Heart left ventricle (tissue), 16 donors: ENCODE results near the gene BYSL. TPM values are rescaled to one million over a fixed set of nuclear protein-coding genes. Genes with fewer than 3 reads are reported as not detected.
A peak's percentile ranks its signal among the peaks of the same experiment; 100 is the strongest.

ENCODE experiments used
- ATAC-seq, 4 donors: fragments of 200-7000 bp; cut with Tn5 transposase; one replicate each; pipeline ENCODE4 v1.9.1; 2020 to 2022; ENCODE audit warnings: moderate library complexity in 4 of 4, mild to moderate bottlenecking in 3 of 4, moderate number of reproducible peaks in 1 of 4
- DNase-seq, 5 donors: peaks; one replicate each; pipeline ENCODE4 v3.0.0-alpha.2; 2020
- H3K27ac ChIP-seq, 12 donors: fragments of 200-600 bp; sonication (generic) in 4 of 12; one replicate each; pipeline versions ENCODE4 v1.5.0 to v1.8.0; 2016 to 2022; ENCODE audit warnings: mild to moderate bottlenecking in 2 of 12
- H3K27me3 ChIP-seq, 9 donors: fragments of 200-600 bp; sonication (generic) in 2 of 9; one replicate each; pipeline versions ENCODE4 v1.5.1 to v1.8.0; 2016 to 2022; ENCODE audit warnings: mild to moderate bottlenecking in 3 of 9
- H3K36me3 ChIP-seq, 9 donors: fragments of 200-600 bp; sonication (generic) in 2 of 9; one replicate each; pipeline versions ENCODE4 v1.5.0 to v1.8.0; 2018 to 2022; ENCODE audit warnings: mild to moderate bottlenecking in 2 of 9
- H3K4me1 ChIP-seq, 12 donors: fragments of 200-600 bp; sonication (generic) in 4 of 12; one replicate each; pipeline versions ENCODE4 v1.5.0 to v1.8.0; 2016 to 2022; ENCODE audit warnings: mild to moderate bottlenecking in 3 of 12
- H3K4me3 ChIP-seq, 12 donors: fragments of 200-600 bp; sonication (generic) in 4 of 12; one replicate each; pipeline versions ENCODE4 v1.5.0 to v1.8.0; 2017 to 2022; ENCODE audit warnings: mild to moderate bottlenecking in 9 of 12, moderate library complexity in 4 of 12
- H3K9me3 ChIP-seq, 12 donors: fragments of 200-600 bp; sonication (generic) in 4 of 12; one replicate each; pipeline versions ENCODE4 v1.5.0 to v1.8.0; 2016 to 2022; ENCODE audit warnings: mild to moderate bottlenecking in 1 of 12
- POLR2A ChIP-seq, 2 donors: fragments of 450-650 bp; IDR thresholded peaks; one replicate each; pipeline ENCODE4 v1.6.1; 2017; ENCODE audit warnings: antibody characterized with exemption in 2 of 2, mild to moderate bottlenecking in 2 of 2, moderate library complexity in 2 of 2
- WGBS, 4 donors: extraction: QIAGEN DNeasy Blood & Tissue Kit in 2 of 4; methylation state at CpG; one replicate each; pipeline versions ENCODE4 v1.1.5 to v1.1.7; 2013 to 2018; 5-methylcytosine and 5-hydroxymethylcytosine counted together
- intact Hi-C, 10 donors: fragments of 100-400 bp; cut with DNase I; formaldehyde crosslinking; loops; one replicate each; pipeline versions ENCODE4 v1.11.1 to v1.14.2; 2022
- polyA plus RNA-seq, 2 donors: library from polyadenylated mRNA; stranded (reverse); fragments of 200-250 nt; gene quantifications; one replicate each; pipeline ENCODE4 v1.2.3, GENCODE V29; 2013
- total RNA-seq, 9 donors: library from RNA; depleted of rRNA in 2 of 9; stranded (reverse); fragments of >200 nt in 2 of 9; fragmentation: NEBNext Ultra II Directional in 3 of 9; extraction: Animal tissue kit (Norgen Biotek cat#: 25700) in 3 of 9; gene quantifications; one replicate each; pipeline versions ENCODE4 v1.1.0 to v1.2.4, GENCODE V29; 2016 to 2023
- TF ChIP-seq, protein P1 (sequence below), 12 donors: fragments of 200-600 bp; sonication (generic) in 4 of 12; IDR thresholded peaks; one replicate each; pipeline versions ENCODE4 v1.5.0 to v1.8.0; 2018 to 2022; ENCODE audit warnings: antibody characterized with exemption in 12 of 12, mild to moderate bottlenecking in 5 of 12
- donor health status: ischemic (EF 13 %, LVEDD 7.1; RV severe dilation, severe dysfunction).
- donor health status: healthy with polysubstance abuse.
- donor health status: DM: no; HTN: yes; CAD: no.
- donor health status: DM: no; HTN: no; CAD: no.
- donor health status: ischemic (EF 25% LVEDD 6.9; RV normal size, moderate dysfunction).
- donor health status: ischemic (EF 25% LVEDD 5.7; RV mildly dilated, moderate dysfunction).
- donor health status: healthy.
- donor health status: DM: yes; HTN: yes; CAD: no.
- donor health status: ischemic (EF 35%, LVEDD 5.7; RV mildly dilated, moderate dysfunction).
- donor health status: nonischemic (EF 11% LVEDD 7.7; RV severe dilation, severe dysfunction).
- donor health status: DM: yes; HTN: yes; CAD: no.
- donor health status: PGD.
- donor health status: ischemic (EF 29% LVEDD 5.4; RV normal size, mild dysfunction).
- donor health status: nonischemic (EF 23%, LVEDD 6.1; RV moderate dilation, normal function).

BYSL gene
- total and polyA plus RNA-seq, 11 donors = 4.5 to 26.3 (median 9.2) TPM

DNA sequence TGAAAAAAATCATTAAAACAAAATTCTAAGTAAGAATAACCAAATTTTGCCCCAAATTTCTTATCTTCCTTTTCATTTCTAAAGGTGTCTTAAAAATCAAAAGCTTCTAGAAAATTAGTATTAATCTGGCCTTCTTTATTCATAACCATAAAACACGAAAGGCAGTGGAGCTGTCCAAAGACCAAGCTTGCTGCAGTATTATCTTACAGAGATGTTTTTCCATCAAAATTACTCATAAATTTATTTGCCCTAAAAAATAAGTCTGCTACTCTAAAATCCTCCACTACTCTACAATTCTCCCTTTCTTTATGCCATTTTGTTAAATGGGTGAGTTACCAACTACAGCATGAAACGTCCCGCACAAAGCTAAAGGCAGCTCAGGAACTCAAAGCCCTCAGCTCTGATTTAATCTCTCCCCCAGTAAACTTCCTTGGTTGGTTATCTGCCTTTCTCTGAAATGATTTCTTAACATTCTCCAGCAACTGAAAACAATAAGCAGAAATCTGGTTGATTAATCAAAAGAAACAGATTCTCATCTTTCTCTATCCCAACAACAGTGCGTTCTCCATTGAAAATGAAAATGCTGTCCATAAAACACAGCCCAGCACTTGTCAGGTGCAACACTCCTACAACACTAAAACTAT lies 28.3 kb upstream of the BYSL start:
- Histone ChIP-seq H3K4me3 (no peak overlapping the region), H3K36me3 (no peaks in the 10 kb centered on the region), H3K27ac (no peak overlapping the region), H3K27me3 (no peaks in the 10 kb centered on the region), H3K9me3 (no peaks in the 10 kb centered on the region), H3K4me1 (peaks cover 0 to 25% (median 12%) of the 10 kb centered on the region in 12 donors)
- ATAC-seq = no peak
- WGBS, 4 donors = 66 to 70% (median 68%) methylated on average over 4 of the region's 4 CpGs
- intact Hi-C loops = loop anchor here in 1 of 10 donors (10.0 kb wide), 1 partner anchor 108 kb away; the partner anchor contains the start of genes PRICKLE4 and TOMM6
- no peak for DNase-seq
- TF ChIP-seq, protein P1, sequence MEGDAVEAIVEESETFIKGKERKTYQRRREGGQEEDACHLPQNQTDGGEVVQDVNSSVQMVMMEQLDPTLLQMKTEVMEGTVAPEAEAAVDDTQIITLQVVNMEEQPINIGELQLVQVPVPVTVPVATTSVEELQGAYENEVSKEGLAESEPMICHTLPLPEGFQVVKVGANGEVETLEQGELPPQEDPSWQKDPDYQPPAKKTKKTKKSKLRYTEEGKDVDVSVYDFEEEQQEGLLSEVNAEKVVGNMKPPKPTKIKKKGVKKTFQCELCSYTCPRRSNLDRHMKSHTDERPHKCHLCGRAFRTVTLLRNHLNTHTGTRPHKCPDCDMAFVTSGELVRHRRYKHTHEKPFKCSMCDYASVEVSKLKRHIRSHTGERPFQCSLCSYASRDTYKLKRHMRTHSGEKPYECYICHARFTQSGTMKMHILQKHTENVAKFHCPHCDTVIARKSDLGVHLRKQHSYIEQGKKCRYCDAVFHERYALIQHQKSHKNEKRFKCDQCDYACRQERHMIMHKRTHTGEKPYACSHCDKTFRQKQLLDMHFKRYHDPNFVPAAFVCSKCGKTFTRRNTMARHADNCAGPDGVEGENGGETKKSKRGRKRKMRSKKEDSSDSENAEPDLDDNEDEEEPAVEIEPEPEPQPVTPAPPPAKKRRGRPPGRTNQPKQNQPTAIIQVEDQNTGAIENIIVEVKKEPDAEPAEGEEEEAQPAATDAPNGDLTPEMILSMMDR (IDR thresholded peaks at IDR 0.05) = no peak
- no peak for TF ChIP-seq POLR2A (IDR thresholded peaks at IDR 0.05)

GRCh38 chr6:41894366-41895299 lies 26.7 kb upstream of the BYSL start:
- DNase-seq = no peak
- WGBS, 4 donors = 2 to 3% (median 2%) methylated on average over 49 to 56 of the region's 56 CpGs
- H3K36me3 ChIP-seq = peaks cover 0 to 4% (median 0%) of the 10 kb centered on the region in 9 donors
- H3K4me3 ChIP-seq = peak overlapping the region; percentile 59 to 94 (median 79)
- H3K4me1 ChIP-seq = peaks cover 0 to 31% (median 12%) of the 10 kb centered on the region in 12 donors
- H3K27me3 ChIP-seq = no peaks in the 10 kb centered on the region
- no peak for TF ChIP-seq POLR2A (IDR thresholded peaks at IDR 0.05)
- TF ChIP-seq, protein P1 (IDR thresholded peaks at IDR 0.05) = no peak
- intact Hi-C loops = loop anchor here in 4 of 10 donors (1.0 to 10.0 kb wide), 6 partner anchors 26 to 153 kb away; partner anchors contain the start of genes TOMM6 (in 2 of the 4), BYSL (in 1 of the 4), CCND3 (in 1 of the 4) and MED20 (in 1 of the 4)
- peak overlapping the region in 7 of 12 donors; percentile 63 to 88 (median 79) for H3K27ac ChIP-seq
- no peaks in the 10 kb centered on the region for H3K9me3 ChIP-seq
- ATAC-seq = peak; percentile 24 to 73 (median 66)

GRCh38 chr6:41895300-41896233 lies 25.7 kb upstream of the BYSL start, which contains the start of gene USP49:
TSS of gene USP49 (minus strand) at chr6:41895375. CDS start at chr6:41806983, 88,392 bp downstream.
- H3K27me3 ChIP-seq = no peaks in the 10 kb centered on the region
- peak; percentile 88 to 92 (median 91) for DNase-seq
- H3K4me1 ChIP-seq = peaks cover 0 to 31% (median 12%) of the 10 kb centered on the region in 12 donors
- no peaks in the 10 kb centered on the region for H3K9me3 ChIP-seq
- WGBS, 4 donors = 1 to 2% (median 1%) methylated on average over 42 to 55 of the region's 55 CpGs
- peaks cover 0 to 10% (median 0%) of the 10 kb centered on the region in 9 donors for H3K36me3 ChIP-seq
- peak within 1 kb of the TSS; percentile 59 to 94 (median 79) for H3K4me3 ChIP-seq
- intact Hi-C loops = loop anchor here in 4 of 10 donors (1.0 to 10.0 kb wide), 6 partner anchors 25 to 152 kb away; partner anchors contain the start of genes TOMM6 (in 2 of the 4), BYSL (in 1 of the 4), CCND3 (in 1 of the 4) and MED20 (in 1 of the 4)
- no peak for TF ChIP-seq POLR2A (IDR thresholded peaks at IDR 0.05)
- TF ChIP-seq, protein P1 (IDR thresholded peaks at IDR 0.05) = no peak
- peak within 1 kb of the TSS in 11 of 12 donors; percentile 60 to 92 (median 74) for H3K27ac ChIP-seq
- peak; percentile 92 to 99 (median 98) for ATAC-seq
